HG03439 (cell line): ENCODE data around the gene TMEM252.
A peak's percentile ranks its signal among the peaks of the same experiment; 100 is the strongest.

Experiments
- ATAC-seq: cut with Tn5 transposase; IDR thresholded peaks from one replicate; pipeline ENCODE4 v1.9.1; 2021; ENCODE audit warnings: mild to moderate bottlenecking, moderate library complexity; ENCODE audit not compliant: unreplicated experiment

TMEM252 gene

GRCh38 chr9:68540712-68541535 is at the start of gene TMEM252:
Gene TMEM252, minus strand, starts transcription at chr9:68540883. Its CDS starts 69 bp downstream, at chr9:68540814.
- no peak for ATAC-seq

GRCh38 chr9:68585034-68585761 is 44.5 kb upstream of the TMEM252 start:
- ATAC-seq = no peak

- ATAC-seq = peak; percentile 94
Measured at GRCh38 chr9:68584189-68585033, 43.7 kb upstream of the TMEM252 start.

- ATAC-seq = no peak
Measured at GRCh38 chr9:68581696-68582095, 41.0 kb upstream of the TMEM252 start.

- peak; percentile 69 for ATAC-seq
Measured at GRCh38 chr9:68577774-68578591, 37.3 kb upstream of the TMEM252 start.

- no peak for ATAC-seq
Measured at GRCh38 chr9:68575817-68576216, 35.1 kb upstream of the TMEM252 start.

GRCh38 chr9:68574150-68574549 is 33.5 kb upstream of the TMEM252 start:
- ATAC-seq = no peak

GRCh38 chr9:68567565-68567964 is 26.9 kb upstream of the TMEM252 start:
- ATAC-seq = no peak

- no peak for ATAC-seq
Measured at GRCh38 chr9:68562461-68562860, 21.8 kb upstream of the TMEM252 start.

GRCh38 chr9:68560071-68560844 is 19.6 kb upstream of the TMEM252 start:
- no peak for ATAC-seq

GRCh38 chr9:68558545-68558944 is 17.9 kb upstream of the TMEM252 start:
- no peak for ATAC-seq

GRCh38 chr9:68555437-68556150 is 14.9 kb upstream of the TMEM252 start:
- no peak for ATAC-seq

GRCh38 chr9:68552700-68553476 is 12.2 kb upstream of the TMEM252 start:
- ATAC-seq = no peak

- ATAC-seq = no peak
Measured at GRCh38 chr9:68551191-68551590, 10.5 kb upstream of the TMEM252 start.

GRCh38 chr9:68548241-68548640 is 7.6 kb upstream of the TMEM252 start:
- ATAC-seq = no peak

GRCh38 chr9:68547417-68547816 is 6.7 kb upstream of the TMEM252 start:
- ATAC-seq = no peak

GRCh38 chr9:68546596-68547390 is 6.1 kb upstream of the TMEM252 start:
- peak; percentile 78 for ATAC-seq
